HL-60 (cell line): ENCODE measurements around the gene ANKRD22.

Experiments
- DNase-seq, 2 experiments: peaks; one replicate each; pipeline ENCODE4 v3.0.0-alpha.2; 2010 to 2020; ENCODE audit warnings: low read depth in 1 of 2, low spot score in 1 of 2
- H3K27ac ChIP-seq: fragments of 250-450 bp; sonication (Bioruptor Pico); replicated peaks from 2 replicates; pipeline ENCODE4 v1.5.1; 2020; ENCODE audit warnings: mild to moderate bottlenecking, moderate library complexity
- H3K27me3 ChIP-seq: fragments of 250-450 bp; sonication (Bioruptor Pico); 2 replicates; pipeline ENCODE4 v1.5.1; 2021; ENCODE audit warnings: mild to moderate bottlenecking, moderate library complexity; ENCODE audit not compliant: insufficient read depth, poor library complexity, severe bottlenecking
- H3K4me3 ChIP-seq: replicated peaks from 2 replicates; pipeline ENCODE4 v1.5.1; 2011; ENCODE audit warnings: mild to moderate bottlenecking, control low read depth, low read length; ENCODE audit not compliant: insufficient read depth
- GABPA ChIP-seq: IDR thresholded peaks from 2 replicates; pipeline ENCODE4 v1.6.1; 2012; ENCODE audit warnings: low read depth
- POLR2AphosphoS5 ChIP-seq: IDR thresholded peaks from 2 replicates; pipeline ENCODE4 v1.6.1; 2012; ENCODE audit warnings: low read depth
- REST ChIP-seq: IDR thresholded peaks from 2 replicates; pipeline ENCODE4 v1.6.1; 2012; ENCODE audit warnings: low read depth; ENCODE audit not compliant: insufficient replicate concordance
- SPI1 ChIP-seq: IDR thresholded peaks from 2 replicates; pipeline ENCODE4 v1.6.1; 2012; ENCODE audit warnings: low read depth, mild to moderate bottlenecking, borderline replicate concordance
- TF ChIP-seq, protein P1 (sequence below): IDR thresholded peaks from one replicate; pipeline ENCODE4 v1.5.1; 2011; ENCODE audit warnings: low read length, control low read depth, inconsistent platforms; ENCODE audit not compliant: insufficient read depth

ANKRD22 gene

DNA sequence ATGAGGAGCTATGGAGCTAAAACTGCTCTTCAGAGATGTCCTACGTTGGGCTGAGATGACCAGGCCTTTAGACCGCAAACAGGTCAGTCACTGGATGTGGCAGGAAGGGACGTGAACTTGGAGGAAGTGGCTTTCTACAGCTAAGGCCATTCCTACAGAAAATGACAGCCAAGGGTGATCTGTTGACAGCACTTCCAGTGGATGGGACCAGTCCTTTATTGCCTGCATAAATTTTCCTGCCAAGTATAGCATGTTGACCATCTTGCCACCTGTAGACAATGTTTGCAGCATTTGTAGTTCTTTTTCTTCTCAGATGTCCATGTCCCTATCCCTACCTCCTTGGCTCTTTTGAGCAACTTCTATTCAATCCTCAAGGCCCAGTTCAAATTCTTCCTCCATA, 45.7 kb downstream of the ANKRD22 start:
- no peak for DNase-seq
- Histone ChIP-seq H3K4me3 (no peak overlapping the region), H3K27ac (no peak overlapping the region), H3K27me3 (peaks cover 6% of the 10 kb centered on the region)
- TF ChIP-seq GABPA (no peak), POLR2AphosphoS5 (no peak), REST (no peak), SPI1 (no peak)
- TF ChIP-seq, protein P1, sequence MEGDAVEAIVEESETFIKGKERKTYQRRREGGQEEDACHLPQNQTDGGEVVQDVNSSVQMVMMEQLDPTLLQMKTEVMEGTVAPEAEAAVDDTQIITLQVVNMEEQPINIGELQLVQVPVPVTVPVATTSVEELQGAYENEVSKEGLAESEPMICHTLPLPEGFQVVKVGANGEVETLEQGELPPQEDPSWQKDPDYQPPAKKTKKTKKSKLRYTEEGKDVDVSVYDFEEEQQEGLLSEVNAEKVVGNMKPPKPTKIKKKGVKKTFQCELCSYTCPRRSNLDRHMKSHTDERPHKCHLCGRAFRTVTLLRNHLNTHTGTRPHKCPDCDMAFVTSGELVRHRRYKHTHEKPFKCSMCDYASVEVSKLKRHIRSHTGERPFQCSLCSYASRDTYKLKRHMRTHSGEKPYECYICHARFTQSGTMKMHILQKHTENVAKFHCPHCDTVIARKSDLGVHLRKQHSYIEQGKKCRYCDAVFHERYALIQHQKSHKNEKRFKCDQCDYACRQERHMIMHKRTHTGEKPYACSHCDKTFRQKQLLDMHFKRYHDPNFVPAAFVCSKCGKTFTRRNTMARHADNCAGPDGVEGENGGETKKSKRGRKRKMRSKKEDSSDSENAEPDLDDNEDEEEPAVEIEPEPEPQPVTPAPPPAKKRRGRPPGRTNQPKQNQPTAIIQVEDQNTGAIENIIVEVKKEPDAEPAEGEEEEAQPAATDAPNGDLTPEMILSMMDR, result no peak

GRCh38 chr10:88805361-88805760, 46.3 kb downstream of the ANKRD22 start:
- peaks cover 6% of the 10 kb centered on the region for H3K27me3 ChIP-seq
- DNase-seq, result no peak
- TF ChIP-seq GABPA (no peak), SPI1 (no peak), POLR2AphosphoS5 (no peak), REST (no peak)
- TF ChIP-seq, protein P1, result no peak
- no peak overlapping the region for H3K27ac ChIP-seq
- no peak overlapping the region for H3K4me3 ChIP-seq

- Histone ChIP-seq H3K4me3 (no peak overlapping the region), H3K27ac (no peak overlapping the region), H3K27me3 (peaks cover 6% of the 10 kb centered on the region)
- DNase-seq, result no peak
- TF ChIP-seq, protein P1, result no peak
- TF ChIP-seq POLR2AphosphoS5, result no peak
- TF ChIP-seq SPI1, result no peak
- TF ChIP-seq GABPA, result no peak
- TF ChIP-seq REST, result no peak
These were observed 47.4 kb downstream of the ANKRD22 start for GRCh38 chr10:88804083-88804812.
